ENCODE results near the gene KLK12. TPM values are rescaled to one million over a fixed set of nuclear protein-coding genes. Genes with fewer than 3 reads are reported as not detected.
"Not testable (repeated sequence)": the region's sequence is repeated elsewhere in the genome, so short reads cannot be mapped to it uniquely, and the experiment has no call there.

Gene KLK12
- total RNA-seq, 4 donors from 2014 or later, result 0.40 to 1.2 (median 0.54) TPM; not detected in 1

- 17 to 68% methylated on average over 1 to 4 of the region's 4 CpGs for WGBS, 2 donors (ENCODE audit: low coverage in 1 of 2)
- no peaks in the 10 kb centered on the region for H3K4me1 ChIP-seq
- ATAC-seq, result no peak
- no peaks in the 10 kb centered on the region for H3K36me3 ChIP-seq
- TF ChIP-seq EP300 (IDR thresholded peaks at IDR 0.05) (no peak), POLR2AphosphoS5 (IDR thresholded peaks at IDR 0.05) (no peak), POLR2A (IDR thresholded peaks at IDR 0.05) (no peak), CTCF (IDR thresholded peaks at IDR 0.05) (no peak)
- no peak overlapping the region for H3K27ac ChIP-seq
- H3K9me3 ChIP-seq, result no peaks in the 10 kb centered on the region
- no peak overlapping the region for H3K4me3 ChIP-seq
- H3K27me3 ChIP-seq, result peaks cover 57% of the 10 kb centered on the region
Observed at GRCh38 chr19:50998686-50999085, 36.1 kb downstream of the KLK12 start.

GRCh38 chr19:50998061-50998460, 36.7 kb downstream of the KLK12 start:
- WGBS, 2 donors (ENCODE audit: low coverage in 1 of 2), result 42 to 54% methylated on average over 5 of the region's 5 CpGs
- H3K4me1 ChIP-seq, result no peaks in the 10 kb centered on the region
- no peak overlapping the region for H3K27ac ChIP-seq
- H3K4me3 ChIP-seq, result no peak overlapping the region
- H3K27me3 ChIP-seq, result peaks cover 51% of the 10 kb centered on the region
- no peak for ATAC-seq
- H3K36me3 ChIP-seq, result no peaks in the 10 kb centered on the region
- no peaks in the 10 kb centered on the region for H3K9me3 ChIP-seq
- TF ChIP-seq EP300 (IDR thresholded peaks at IDR 0.05) (no peak), CTCF (IDR thresholded peaks at IDR 0.05) (no peak), POLR2A (IDR thresholded peaks at IDR 0.05) (no peak), POLR2AphosphoS5 (IDR thresholded peaks at IDR 0.05) (no peak)

DNA sequence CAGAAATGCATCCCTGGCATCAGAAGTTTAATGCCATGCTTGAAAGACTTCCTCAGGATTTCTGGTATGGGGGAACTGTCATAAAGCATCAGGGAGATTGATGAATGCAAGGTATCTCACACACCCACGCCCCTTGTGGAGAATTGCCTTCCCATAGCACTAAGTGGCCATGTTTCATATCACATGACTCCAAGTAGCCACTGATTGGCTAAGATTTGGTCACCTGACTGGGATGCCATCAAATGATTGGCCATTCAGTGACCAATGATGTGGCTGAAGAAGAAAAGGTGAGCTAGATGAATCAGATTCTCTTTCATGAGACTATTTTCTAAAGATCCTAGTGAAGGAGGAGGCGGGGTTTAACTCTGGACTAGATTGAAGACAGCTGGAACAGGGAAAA, 40.7 kb downstream of the KLK12 start:
- TF ChIP-seq POLR2A (IDR thresholded peaks at IDR 0.05), result no peak
- no peak for TF ChIP-seq POLR2AphosphoS5 (IDR thresholded peaks at IDR 0.05)
- TF ChIP-seq EP300 (IDR thresholded peaks at IDR 0.05), result no peak
- no peak for TF ChIP-seq CTCF (IDR thresholded peaks at IDR 0.05)
- H3K36me3 ChIP-seq, result no peaks in the 10 kb centered on the region
- H3K27me3 ChIP-seq, result peaks cover 32% of the 10 kb centered on the region
- 89 to 100% methylated on average over 1 of the region's 2 CpGs for whole genome bisulfite sequencing, 2 donors (ENCODE audit: low coverage in 1 of 2)
- no peak overlapping the region for H3K27ac ChIP-seq
- no peaks in the 10 kb centered on the region for H3K9me3 ChIP-seq
- no peak for ATAC-seq
- no peaks in the 10 kb centered on the region for H3K4me1 ChIP-seq
- H3K4me3 ChIP-seq, result no peak overlapping the region

GRCh38 chr19:50992666-50993035, 42.2 kb downstream of the KLK12 start:
- TF ChIP-seq POLR2AphosphoS5 (IDR thresholded peaks at IDR 0.05), result no peak
- TF ChIP-seq POLR2A (IDR thresholded peaks at IDR 0.05), result no peak
- no peak for TF ChIP-seq EP300 (IDR thresholded peaks at IDR 0.05)
- no peak for TF ChIP-seq CTCF (IDR thresholded peaks at IDR 0.05)
- Histone ChIP-seq H3K27me3 (peaks cover 31% of the 10 kb centered on the region), H3K4me3 (no peak overlapping the region), H3K36me3 (no peaks in the 10 kb centered on the region), H3K9me3 (no peaks in the 10 kb centered on the region), H3K27ac (no peak overlapping the region), H3K4me1 (no peaks in the 10 kb centered on the region)
- ATAC-seq, result no peak
- 53 to 60% methylated on average over 2 of the region's 2 CpGs for WGBS, 2 donors (ENCODE audit: low coverage in 1 of 2)

GRCh38 chr19:50984416-50984815, 50.4 kb downstream of the KLK12 start:
- H3K9me3 ChIP-seq, ATAC-seq, H3K4me3 ChIP-seq, H3K36me3 ChIP-seq, H3K4me1 ChIP-seq, H3K27ac ChIP-seq: not testable (repeated sequence)
- peaks cover 82% of the 10 kb centered on the region for H3K27me3 ChIP-seq
- 79 to 83% methylated on average over 6 to 7 of the region's 14 CpGs for WGBS, 2 donors (ENCODE audit: low coverage in 1 of 2)

Data from gastroesophageal sphincter (tissue), 4 donors.